Measurements from ENCODE around the gene ECHS1. TPM values are rescaled to one million over a fixed set of nuclear protein-coding genes. Genes with fewer than 3 reads are reported as not detected.

Gene ECHS1
- total RNA-seq, 1 donor from 2014 or later: 37.7 TPM

GRCh38 chr10:133355266-133355665 is 17.9 kb downstream of the ECHS1 start:
- intact Hi-C loops (cut with micrococcal nuclease): no loop called here
- DNase-seq: no peak

DNA sequence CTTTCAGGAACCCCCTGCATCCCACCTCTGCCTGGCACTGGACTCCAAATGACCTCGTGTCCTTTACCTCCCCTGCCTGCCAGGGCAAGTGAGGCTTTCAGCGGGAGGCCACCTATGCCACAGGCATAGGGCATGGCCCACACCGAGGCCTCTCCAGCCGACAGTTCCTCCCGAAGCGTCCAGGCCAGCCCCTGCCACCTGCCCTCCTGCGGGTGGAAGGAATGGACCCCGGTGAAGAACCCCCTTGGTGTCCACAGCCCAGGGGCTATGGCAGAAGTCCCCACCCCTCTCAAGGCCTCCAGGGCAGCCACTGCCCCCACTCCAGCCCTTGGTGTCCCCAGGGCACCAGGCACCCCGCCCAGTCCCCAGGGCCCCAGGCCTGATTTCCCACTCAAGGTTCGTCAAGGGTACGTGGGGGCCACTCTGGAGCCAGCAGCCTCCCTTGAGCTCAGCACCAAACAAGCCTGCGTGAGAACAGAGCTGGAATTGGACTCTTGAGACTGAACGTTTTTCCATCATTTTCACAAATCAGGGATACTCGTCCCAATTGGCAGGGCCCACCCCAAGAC is 18.4 kb downstream of the ECHS1 start:
- peaks cover 7% of the 10 kb centered on the region for H3K4me1 Mint-ChIP-seq
- TF ChIP-seq, protein P1, sequence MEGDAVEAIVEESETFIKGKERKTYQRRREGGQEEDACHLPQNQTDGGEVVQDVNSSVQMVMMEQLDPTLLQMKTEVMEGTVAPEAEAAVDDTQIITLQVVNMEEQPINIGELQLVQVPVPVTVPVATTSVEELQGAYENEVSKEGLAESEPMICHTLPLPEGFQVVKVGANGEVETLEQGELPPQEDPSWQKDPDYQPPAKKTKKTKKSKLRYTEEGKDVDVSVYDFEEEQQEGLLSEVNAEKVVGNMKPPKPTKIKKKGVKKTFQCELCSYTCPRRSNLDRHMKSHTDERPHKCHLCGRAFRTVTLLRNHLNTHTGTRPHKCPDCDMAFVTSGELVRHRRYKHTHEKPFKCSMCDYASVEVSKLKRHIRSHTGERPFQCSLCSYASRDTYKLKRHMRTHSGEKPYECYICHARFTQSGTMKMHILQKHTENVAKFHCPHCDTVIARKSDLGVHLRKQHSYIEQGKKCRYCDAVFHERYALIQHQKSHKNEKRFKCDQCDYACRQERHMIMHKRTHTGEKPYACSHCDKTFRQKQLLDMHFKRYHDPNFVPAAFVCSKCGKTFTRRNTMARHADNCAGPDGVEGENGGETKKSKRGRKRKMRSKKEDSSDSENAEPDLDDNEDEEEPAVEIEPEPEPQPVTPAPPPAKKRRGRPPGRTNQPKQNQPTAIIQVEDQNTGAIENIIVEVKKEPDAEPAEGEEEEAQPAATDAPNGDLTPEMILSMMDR (IDR thresholded peaks at IDR 0.05): no peak
- ATAC-seq (ENCODE audit: low read depth) (no peak), DNase-seq (no peak)
- ChIA-PET POLR2A (no interaction called here), CTCF (no interaction called here)
- intact Hi-C loops (cut with micrococcal nuclease): no loop called here
- H3K4me3 Mint-ChIP-seq: no peak overlapping the region
- no peaks in the 10 kb centered on the region for H3K36me3 Mint-ChIP-seq (ENCODE audit: low read depth)
- no peaks in the 10 kb centered on the region for H3K9me3 Mint-ChIP-seq
- no peaks in the 10 kb centered on the region for H3K27me3 Mint-ChIP-seq
- no peak overlapping the region for H3K27ac Mint-ChIP-seq

More at GRCh38 chr10:133355266-133355665, 17.9 kb downstream of the ECHS1 start:
- no peak overlapping the region for H3K27ac Mint-ChIP-seq
- TF ChIP-seq, protein P1 (IDR thresholded peaks at IDR 0.05): no peak
- H3K4me1 Mint-ChIP-seq: peaks cover 11% of the 10 kb centered on the region
- POLR2A ChIA-PET: no interaction called here
- CTCF ChIA-PET: no interaction called here
- no peaks in the 10 kb centered on the region for H3K27me3 Mint-ChIP-seq
- H3K36me3 Mint-ChIP-seq (ENCODE audit: low read depth): no peaks in the 10 kb centered on the region
- ATAC-seq (ENCODE audit: low read depth): no peak
- no peaks in the 10 kb centered on the region for H3K9me3 Mint-ChIP-seq
- H3K4me3 Mint-ChIP-seq: no peak overlapping the region

- intact Hi-C loops (cut with micrococcal nuclease): no loop called here
- peaks cover 7% of the 10 kb centered on the region for H3K4me1 Mint-ChIP-seq
- no peaks in the 10 kb centered on the region for H3K36me3 Mint-ChIP-seq (ENCODE audit: low read depth)
- no peak overlapping the region for H3K27ac Mint-ChIP-seq
- CTCF ChIA-PET: no interaction called here
- DNase-seq: no peak
- no peak for ATAC-seq (ENCODE audit: low read depth)
- POLR2A ChIA-PET: interaction anchor here (0.5 to 1.2 kb wide), 2 partner anchors 18 to 26 kb away, joined by 4 read pairs; no protein-coding TSS in a partner anchor
- TF ChIP-seq, protein P1 (IDR thresholded peaks at IDR 0.05): no peak
- no peaks in the 10 kb centered on the region for H3K9me3 Mint-ChIP-seq
- peaks cover 3% of the 10 kb centered on the region for H3K27me3 Mint-ChIP-seq
- H3K4me3 Mint-ChIP-seq: no peak overlapping the region
Measured at GRCh38 chr10:133353988-133354605, 19.1 kb downstream of the ECHS1 start.

DNA sequence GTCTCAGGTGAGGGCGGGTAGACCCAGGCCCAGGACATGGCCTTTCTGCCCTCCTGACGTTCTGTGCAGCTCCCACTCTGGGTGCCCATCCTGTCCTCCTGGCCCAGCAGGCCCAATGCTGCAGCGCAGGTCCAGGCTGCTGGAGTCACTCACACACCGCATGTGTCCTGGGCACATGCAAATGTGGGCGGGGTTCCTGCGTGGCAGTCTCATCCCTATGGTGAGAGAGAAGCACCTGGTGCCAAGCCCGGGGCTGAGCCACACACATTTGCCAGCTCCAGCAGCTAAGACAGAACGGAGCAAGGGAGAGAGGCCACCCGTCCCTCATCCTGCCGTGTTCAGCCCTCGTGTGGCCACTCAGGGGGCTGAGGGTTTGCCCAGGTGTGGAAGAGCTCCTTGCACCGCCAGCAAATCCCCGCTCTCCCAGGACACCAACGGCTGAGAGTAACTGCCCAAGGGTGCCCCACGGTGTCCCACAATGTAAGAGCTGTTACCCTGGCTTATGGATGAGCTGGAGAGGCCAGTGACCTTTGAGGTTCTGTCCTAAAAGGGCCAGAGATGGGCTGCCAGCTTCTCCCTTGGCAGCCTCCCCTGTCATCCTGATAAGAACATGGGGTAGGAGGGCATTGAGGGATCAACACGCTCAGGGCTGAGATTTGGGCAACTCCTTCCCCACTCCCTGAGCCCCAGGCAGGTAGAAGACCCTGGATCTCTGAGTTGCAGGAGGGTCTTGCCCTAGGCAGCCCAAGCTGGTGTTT is 19.8 kb downstream of the ECHS1 start:
- ATAC-seq (ENCODE audit: low read depth): no peak
- H3K4me3 Mint-ChIP-seq: no peak overlapping the region
- H3K4me1 Mint-ChIP-seq: peaks cover 7% of the 10 kb centered on the region
- POLR2A ChIA-PET: interaction anchor here (0.5 to 1.2 kb wide), 3 partner anchors 19 to 38 kb away, joined by 3 to 4 read pairs (median 4); no protein-coding TSS in a partner anchor
- H3K27me3 Mint-ChIP-seq: peaks cover 4% of the 10 kb centered on the region
- no peak overlapping the region for H3K27ac Mint-ChIP-seq
- no peaks in the 10 kb centered on the region for H3K9me3 Mint-ChIP-seq
- H3K36me3 Mint-ChIP-seq (ENCODE audit: low read depth): no peaks in the 10 kb centered on the region
- intact Hi-C loops (cut with micrococcal nuclease): no loop called here
- no peak for DNase-seq
- CTCF ChIA-PET: no interaction called here
- TF ChIP-seq, protein P1 (IDR thresholded peaks at IDR 0.05): no peak
